Nephron progenitor cell (in vitro differentiated cells): ENCODE data around the gene KRTAP12-4.
"Not testable (repeated sequence)": the region's sequence is repeated elsewhere in the genome, so short reads cannot be mapped to it uniquely, and the experiment has no call there.

Experiments
- DNase-seq: peaks from one replicate; pipeline ENCODE4 v3.0.0; 2021
- H3K27ac Mint-ChIP-seq: 2 replicates; pipeline ENCODE4 v1.8.0; 2021; ENCODE audit warnings: mild to moderate bottlenecking, moderate library complexity, mixed read lengths
- H3K27me3 Mint-ChIP-seq: 2 replicates; pipeline ENCODE4 v1.8.0; 2021; ENCODE audit warnings: mild to moderate bottlenecking, low read depth, mixed read lengths; ENCODE audit not compliant: poor library complexity
- H3K36me3 Mint-ChIP-seq: 2 replicates; pipeline ENCODE4 v1.8.0; 2021; ENCODE audit warnings: low read depth, mixed read lengths
- H3K4me1 Mint-ChIP-seq: 2 replicates; pipeline ENCODE4 v1.8.0; 2021; ENCODE audit warnings: mixed read lengths
- H3K4me3 Mint-ChIP-seq: 2 replicates; pipeline ENCODE4 v1.8.0; 2021; ENCODE audit warnings: mild to moderate bottlenecking, moderate library complexity, mixed read lengths
- H3K9me3 Mint-ChIP-seq: 2 replicates; pipeline ENCODE4 v1.8.0; 2021; ENCODE audit warnings: mild to moderate bottlenecking, moderate library complexity, mixed read lengths
- TF ChIP-seq, protein P1 (sequence below): fragments of 200-600 bp; sonication (generic); IDR thresholded peaks from 2 replicates; pipeline ENCODE4 v1.5.0; 2021; ENCODE audit warnings: antibody characterized with exemption

The KRTAP12-4 gene

GRCh38 chr21:44614161-44614631 lies 40.3 kb downstream of the KRTAP12-4 start:
- Mint-ChIP-seq H3K36me3 (peaks cover 9% of the 10 kb centered on the region), H3K4me1 (peaks cover 28% of the 10 kb centered on the region), H3K27ac (peak overlapping the region; percentile 93), H3K9me3 (peaks cover 43% of the 10 kb centered on the region), H3K27me3 (peaks cover 9% of the 10 kb centered on the region), H3K4me3 (no peak overlapping the region)
- TF ChIP-seq, protein P1, sequence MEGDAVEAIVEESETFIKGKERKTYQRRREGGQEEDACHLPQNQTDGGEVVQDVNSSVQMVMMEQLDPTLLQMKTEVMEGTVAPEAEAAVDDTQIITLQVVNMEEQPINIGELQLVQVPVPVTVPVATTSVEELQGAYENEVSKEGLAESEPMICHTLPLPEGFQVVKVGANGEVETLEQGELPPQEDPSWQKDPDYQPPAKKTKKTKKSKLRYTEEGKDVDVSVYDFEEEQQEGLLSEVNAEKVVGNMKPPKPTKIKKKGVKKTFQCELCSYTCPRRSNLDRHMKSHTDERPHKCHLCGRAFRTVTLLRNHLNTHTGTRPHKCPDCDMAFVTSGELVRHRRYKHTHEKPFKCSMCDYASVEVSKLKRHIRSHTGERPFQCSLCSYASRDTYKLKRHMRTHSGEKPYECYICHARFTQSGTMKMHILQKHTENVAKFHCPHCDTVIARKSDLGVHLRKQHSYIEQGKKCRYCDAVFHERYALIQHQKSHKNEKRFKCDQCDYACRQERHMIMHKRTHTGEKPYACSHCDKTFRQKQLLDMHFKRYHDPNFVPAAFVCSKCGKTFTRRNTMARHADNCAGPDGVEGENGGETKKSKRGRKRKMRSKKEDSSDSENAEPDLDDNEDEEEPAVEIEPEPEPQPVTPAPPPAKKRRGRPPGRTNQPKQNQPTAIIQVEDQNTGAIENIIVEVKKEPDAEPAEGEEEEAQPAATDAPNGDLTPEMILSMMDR: no peak
- DNase-seq: no peak

DNA sequence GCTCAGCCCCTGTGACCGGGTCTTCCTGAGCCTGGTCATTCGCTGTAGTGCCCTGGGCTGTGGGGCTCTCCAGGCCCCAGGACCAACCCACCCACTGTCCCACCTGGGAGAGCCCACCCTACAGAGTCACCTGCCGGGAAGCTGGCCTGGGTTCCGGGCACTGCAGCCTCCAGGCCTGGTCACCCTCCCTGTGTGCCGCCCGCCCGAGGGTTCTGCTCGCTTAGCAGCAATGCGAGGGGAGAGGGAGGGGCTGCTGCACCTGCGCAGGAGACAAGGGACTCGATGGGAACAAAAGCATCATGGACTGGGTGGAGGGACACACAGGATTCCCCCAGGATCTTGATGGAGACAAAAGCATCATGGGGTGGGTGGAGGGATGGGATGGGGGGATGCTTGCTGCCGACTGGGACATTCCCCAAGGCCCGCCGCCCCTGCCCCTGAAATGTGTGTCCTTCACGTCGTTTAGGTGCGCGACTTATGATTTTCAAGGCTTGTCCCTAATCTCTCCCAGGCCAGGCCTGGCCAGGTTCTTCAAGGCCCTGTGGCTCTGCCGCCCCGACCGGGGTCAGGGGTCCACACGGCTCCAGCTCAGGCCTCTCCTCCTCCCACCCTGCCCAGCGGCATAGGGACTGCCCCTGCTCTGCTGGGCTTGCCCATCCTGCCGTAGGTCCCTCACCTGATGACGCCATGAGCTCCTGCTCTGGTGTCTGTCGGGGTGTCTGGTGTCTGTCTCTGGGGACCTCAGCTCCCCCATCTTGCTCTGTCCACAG lies 40.9 kb downstream of the KRTAP12-4 start:
- no peak for DNase-seq
- H3K27ac Mint-ChIP-seq: no peak overlapping the region
- peaks cover 9% of the 10 kb centered on the region for H3K27me3 Mint-ChIP-seq
- peaks cover 28% of the 10 kb centered on the region for H3K4me1 Mint-ChIP-seq
- TF ChIP-seq, protein P1: no peak
- H3K9me3 Mint-ChIP-seq: peaks cover 43% of the 10 kb centered on the region
- H3K4me3 Mint-ChIP-seq: no peak overlapping the region
- H3K36me3 Mint-ChIP-seq: peaks cover 13% of the 10 kb centered on the region

GRCh38 chr21:44612669-44613229 lies 41.7 kb downstream of the KRTAP12-4 start:
- Mint-ChIP-seq H3K9me3 (peaks cover 42% of the 10 kb centered on the region), H3K4me1 (peaks cover 28% of the 10 kb centered on the region), H3K4me3 (no peak overlapping the region), H3K36me3 (peaks cover 13% of the 10 kb centered on the region), H3K27ac (no peak overlapping the region), H3K27me3 (peaks cover 9% of the 10 kb centered on the region)
- no peak for DNase-seq
- TF ChIP-seq, protein P1: no peak

GRCh38 chr21:44612029-44612486 lies 42.4 kb downstream of the KRTAP12-4 start, which contains the start of gene KRTAP10-8:
KRTAP10-8 (plus strand) TSS chr21:44612079; CDS start chr21:44612101, 22 bp downstream.
- no peak for DNase-seq
- Mint-ChIP-seq H3K9me3 (peaks cover 42% of the 10 kb centered on the region), H3K4me1 (peaks cover 26% of the 10 kb centered on the region), H3K4me3 (no peak within 1 kb of the TSS), H3K36me3 (peaks cover 13% of the 10 kb centered on the region), H3K27me3 (peaks cover 9% of the 10 kb centered on the region), H3K27ac (no peak within 1 kb of the TSS)
- TF ChIP-seq, protein P1: no peak

DNA sequence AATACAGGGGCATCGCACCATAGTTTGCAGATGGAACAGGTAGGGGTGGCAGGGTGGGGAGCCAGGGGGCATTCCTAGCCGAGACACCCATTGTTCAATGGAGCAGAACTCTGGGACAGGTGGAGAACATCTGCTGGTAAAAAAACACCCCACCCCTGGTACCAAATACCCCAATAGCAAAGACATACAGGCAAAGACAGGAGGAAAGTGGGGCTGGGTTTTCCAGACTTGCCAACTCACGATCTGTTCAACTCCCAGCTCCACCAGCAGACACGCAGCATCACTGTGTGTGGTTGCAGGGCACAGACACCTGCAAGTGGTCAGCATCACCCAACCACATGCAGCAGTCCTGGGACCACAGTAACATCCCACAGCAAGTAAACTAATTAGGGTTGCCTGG lies 42.9 kb downstream of the KRTAP12-4 start:
- TF ChIP-seq, protein P1: no peak
- Mint-ChIP-seq H3K9me3 (peaks cover 42% of the 10 kb centered on the region), H3K4me3 (no peak overlapping the region), H3K27me3 (peaks cover 9% of the 10 kb centered on the region), H3K36me3 (peaks cover 13% of the 10 kb centered on the region), H3K4me1 (peaks cover 21% of the 10 kb centered on the region), H3K27ac (no peak overlapping the region)
- DNase-seq: no peak

- peaks cover 13% of the 10 kb centered on the region for H3K36me3 Mint-ChIP-seq
- not testable (repeated sequence) for H3K4me3 Mint-ChIP-seq
- peaks cover 10% of the 10 kb centered on the region for H3K4me1 Mint-ChIP-seq
Measured at GRCh38 chr21:44610157-44610843, 44.2 kb downstream of the KRTAP12-4 start.

More at GRCh38 chr21:44610157-44610843, 44.2 kb downstream of the KRTAP12-4 start:
- H3K27ac Mint-ChIP-seq, DNase-seq, H3K27me3 Mint-ChIP-seq: not testable (repeated sequence)
- H3K9me3 Mint-ChIP-seq: peaks cover 42% of the 10 kb centered on the region
